ENCODE data around the gene RAB7A.

The RAB7A gene

GRCh38 chr3:128726023-128727016 lies at the start of gene RAB7A:
Gene RAB7A, plus strand, starts transcription at chr3:128726183. Its CDS starts 69,185 bp downstream, at chr3:128795368.
- peak; percentile 98 for DNase-seq

DNA sequence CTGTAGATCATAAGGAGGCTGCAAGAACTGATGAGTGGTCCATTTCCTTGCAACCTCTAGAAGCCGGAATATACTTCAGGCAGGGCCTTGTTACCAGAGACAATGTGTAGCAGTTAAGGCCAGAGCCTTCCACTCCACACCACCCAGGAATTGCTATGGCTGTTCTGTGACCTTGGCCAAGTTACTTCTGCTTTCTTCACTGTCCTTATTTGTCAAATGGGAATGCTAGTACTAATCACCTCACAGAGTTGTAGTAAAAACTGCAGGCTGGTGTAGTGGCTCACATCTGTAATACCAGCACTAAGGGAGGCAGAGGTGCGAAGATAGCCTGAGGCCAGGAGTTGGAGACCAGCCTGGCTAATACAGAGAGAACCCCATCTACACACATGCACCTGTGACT lies 46.6 kb upstream of the RAB7A start:
- no peak for DNase-seq

- DNase-seq = peak; percentile 97
Measured at GRCh38 chr3:128680603-128681368, 45.2 kb upstream of the RAB7A start.

DNA sequence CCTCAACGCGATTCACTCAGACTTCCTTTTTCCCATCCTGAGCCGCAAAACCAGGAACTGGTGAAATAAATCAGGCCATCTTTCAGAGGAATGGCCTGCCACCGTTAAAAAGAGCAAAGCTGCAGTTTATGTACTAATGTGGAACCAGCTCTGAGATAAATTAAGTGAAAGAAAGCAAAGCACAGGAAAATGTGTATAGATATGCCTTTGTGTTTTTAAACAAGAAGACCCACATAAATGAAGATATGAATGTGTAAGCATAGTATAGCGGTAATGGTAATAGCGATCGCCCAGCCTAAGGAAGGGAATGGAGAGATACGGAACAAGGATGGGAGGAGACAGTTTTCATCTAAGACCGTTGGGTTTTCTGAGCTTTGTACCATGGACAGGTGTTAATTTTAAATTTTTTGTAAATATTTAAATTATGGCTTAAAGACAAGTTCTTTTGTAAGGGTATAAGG lies 44.6 kb upstream of the RAB7A start:
- DNase-seq = no peak

- no peak for DNase-seq
Measured at GRCh38 chr3:128683957-128684356, 42.0 kb upstream of the RAB7A start.

DNA sequence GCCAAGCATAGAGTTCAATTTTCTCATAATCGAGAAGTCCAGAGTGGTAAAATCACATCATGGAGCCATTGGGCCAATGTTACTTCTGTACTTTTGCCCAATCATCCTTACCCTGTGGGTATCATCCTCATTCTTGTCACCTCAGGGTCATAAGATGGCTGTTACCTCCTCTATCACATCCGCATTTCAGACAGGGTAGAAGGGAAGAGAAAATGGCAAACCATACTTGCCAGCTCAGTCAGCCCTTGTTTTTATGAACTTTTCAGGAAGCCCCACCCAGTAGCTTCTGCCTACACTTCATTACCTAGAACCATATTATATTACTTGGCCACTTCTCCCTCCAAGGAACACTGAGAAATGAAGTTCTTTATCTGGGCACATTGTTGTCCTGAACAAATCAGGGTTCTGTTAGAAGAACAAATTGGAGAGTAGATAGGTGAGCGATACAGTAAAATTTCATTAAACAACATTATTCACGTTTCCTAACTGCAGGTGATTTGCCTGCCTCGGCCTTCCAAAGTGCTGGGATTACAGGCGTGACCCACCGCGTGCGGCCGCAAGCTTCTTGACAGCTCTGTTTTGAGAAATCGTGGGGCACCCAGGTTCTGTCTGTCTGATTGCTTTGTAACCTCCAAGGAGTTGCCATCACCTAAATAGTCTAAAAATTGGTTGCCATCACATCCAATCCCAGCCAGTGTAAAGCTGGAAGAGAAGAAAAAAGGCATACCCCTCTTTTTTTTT lies 40.8 kb upstream of the RAB7A start:
- no peak for DNase-seq

GRCh38 chr3:128686465-128686864 lies 39.5 kb upstream of the RAB7A start:
- no peak for DNase-seq

DNA sequence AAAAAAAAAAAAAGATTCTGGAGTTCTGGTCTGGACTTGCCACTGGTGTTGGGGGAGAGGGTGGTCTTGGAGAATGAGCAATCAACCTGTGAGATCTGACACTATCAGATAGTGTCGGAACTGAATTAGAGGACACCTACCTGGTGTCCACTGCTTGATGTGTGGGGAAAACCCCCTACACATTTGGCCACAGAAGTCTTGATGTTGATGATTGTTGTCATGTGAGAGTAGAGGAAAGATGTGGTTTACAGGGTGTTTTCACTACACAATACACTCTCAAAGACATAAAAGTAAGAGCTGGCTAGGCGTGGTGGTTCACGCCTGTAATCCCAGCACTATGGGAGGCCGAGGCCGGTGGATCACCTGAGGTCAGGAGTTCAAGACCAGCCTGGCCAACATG lies 36.9 kb upstream of the RAB7A start:
- DNase-seq = no peak

- DNase-seq = no peak
Measured at GRCh38 chr3:128693696-128694095, 32.3 kb upstream of the RAB7A start.

GRCh38 chr3:128697341-128697740 lies 28.6 kb upstream of the RAB7A start:
- no peak for DNase-seq

GRCh38 chr3:128698211-128699047 lies 27.6 kb upstream of the RAB7A start:
- DNase-seq = peak; percentile 16

DNA sequence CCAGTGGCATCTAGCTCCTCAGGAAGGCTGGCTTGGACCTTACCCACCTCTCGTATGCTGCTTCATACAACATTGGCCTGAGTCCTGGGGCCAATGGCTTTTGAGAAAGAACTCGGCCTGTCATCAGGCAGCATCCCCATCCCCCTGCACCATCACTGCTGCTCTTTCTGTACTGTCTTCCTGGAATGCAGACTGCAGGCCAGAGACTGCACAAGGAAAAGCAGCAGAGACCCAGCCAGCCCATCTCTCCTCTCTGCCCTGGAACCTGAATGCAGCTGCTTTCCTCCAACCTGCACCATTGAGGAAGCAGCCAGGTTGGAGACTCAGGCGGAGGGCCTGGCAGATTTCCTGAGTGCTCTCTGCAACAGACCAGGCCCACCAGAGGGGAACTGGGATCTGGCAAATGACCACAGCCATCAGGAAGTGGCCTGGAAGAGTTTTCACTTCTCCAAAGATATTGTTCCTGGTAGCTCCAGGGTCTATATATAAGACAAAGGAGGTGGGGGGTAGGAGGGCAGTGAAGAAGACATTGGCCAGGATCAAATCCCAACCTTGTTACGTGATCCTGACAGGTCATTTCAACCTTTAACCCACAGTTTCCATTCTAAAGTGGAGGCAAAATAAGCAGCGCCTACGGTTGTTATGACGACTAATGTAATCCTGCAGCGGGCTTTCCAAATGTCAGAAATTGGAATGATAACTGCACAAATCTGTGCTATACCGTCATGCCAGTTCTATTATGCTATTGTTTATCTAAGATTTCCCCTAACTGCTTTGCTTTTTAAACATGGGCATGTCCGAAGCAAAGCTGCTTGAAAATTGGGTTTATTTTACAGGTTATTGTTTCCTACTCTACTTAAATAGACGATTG lies 24.4 kb upstream of the RAB7A start:
- no peak for DNase-seq

- DNase-seq = no peak
Measured at GRCh38 chr3:128702391-128702790, 23.6 kb upstream of the RAB7A start.

DNA sequence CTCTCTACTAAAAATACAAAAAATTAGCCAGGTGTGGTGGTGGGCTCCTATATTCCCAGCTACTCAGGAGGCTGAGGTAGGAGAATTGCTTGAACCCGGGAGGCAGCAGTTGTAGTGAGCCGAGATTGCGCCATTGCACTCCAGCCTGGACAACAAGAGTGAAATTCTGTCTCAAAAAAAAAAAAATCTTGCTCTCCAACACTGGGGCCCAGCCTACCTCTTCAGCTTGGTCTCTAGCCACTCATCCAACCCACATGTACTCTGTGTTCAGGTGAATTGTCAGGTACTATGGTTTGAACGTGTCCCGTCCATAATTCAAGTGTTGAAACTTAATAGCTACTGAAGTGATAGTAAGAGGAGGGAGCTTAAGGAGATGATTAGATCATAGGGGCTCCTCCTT lies 22.4 kb upstream of the RAB7A start:
- DNase-seq = no peak

- DNase-seq = no peak
Measured at GRCh38 chr3:128706086-128706615, 19.8 kb upstream of the RAB7A start.

DNA sequence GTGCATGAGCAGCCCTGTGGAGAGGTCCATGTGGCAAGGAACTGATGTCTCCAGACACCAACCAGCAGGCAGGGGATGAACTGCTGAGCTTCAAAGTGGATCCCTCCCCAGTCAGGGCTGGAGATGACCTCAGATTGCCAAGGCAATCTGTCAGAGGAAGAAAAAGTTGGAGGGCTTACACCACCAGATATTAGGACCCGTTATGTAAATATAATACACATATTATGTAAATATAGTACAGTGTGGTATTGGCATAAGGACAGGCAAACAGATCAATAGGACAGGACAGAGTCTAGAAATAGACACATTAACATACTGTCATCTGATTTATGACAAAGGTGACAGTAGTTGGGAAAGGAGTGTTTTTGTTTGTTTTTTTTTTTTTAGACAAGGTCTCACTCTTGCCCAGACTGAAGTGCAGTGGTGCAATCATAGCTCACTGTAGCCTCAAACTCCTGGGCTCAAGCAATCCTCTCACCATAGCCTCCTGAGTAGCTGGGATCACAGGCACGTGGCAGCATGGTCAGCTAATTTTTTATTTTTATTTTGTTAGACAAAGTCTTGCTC lies 18.0 kb upstream of the RAB7A start:
- no peak for DNase-seq

DNA sequence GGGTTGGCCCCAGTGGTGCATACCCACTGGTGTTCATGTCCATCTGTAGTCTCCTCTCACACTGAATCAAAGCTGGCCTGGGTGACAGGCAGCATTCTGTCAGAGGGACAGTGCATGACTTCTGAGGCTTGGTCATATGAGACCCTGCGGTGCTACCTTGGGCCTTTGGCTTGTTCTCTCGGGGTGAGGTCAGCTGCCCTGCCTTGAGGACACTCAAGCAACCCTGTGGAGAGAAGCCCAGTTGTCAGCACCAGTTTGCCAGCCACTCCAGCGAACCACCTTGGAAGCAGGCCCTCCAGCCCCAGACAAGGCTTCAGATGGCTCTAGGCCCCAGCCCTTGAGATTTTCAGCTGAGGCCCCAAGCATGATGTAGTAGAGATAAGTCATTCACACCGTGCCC lies 16.9 kb upstream of the RAB7A start:
- no peak for DNase-seq

GRCh38 chr3:128709506-128710210 lies 16.3 kb upstream of the RAB7A start:
- no peak for DNase-seq

DNA sequence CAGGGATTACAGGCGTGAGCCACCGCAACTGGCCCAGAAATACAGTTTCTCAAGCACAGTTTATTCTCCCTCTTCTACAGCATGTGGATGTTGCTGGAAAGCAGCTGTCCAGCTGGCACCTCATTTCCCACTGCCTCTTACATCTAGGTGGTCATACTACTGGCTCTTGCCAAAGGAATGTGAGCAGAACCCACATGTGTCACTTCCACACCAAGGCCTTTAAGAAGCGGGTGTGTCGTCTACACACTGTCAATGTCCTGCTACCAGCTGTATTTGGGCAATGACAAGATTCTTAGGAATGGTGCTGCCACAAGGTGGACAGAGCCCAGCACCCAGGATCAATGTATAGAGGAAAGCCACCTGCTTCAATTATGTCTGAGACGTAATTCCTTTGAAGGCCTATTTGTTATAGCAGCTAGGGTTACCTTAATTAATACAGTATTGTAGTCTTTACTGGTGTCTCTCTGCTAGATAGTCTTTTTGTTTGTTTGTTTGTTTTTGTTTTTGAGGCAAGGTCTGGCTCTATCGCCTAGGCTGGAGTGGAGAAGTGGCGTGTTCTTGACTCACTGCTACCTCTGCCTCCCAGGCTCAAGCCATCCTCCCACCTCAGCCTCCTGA lies 15.1 kb upstream of the RAB7A start:
- DNase-seq = no peak

Data from stimulated activated CD4-positive, alpha-beta T cell treated with anti-CD3 and anti-CD28 coated beads, Interleukin-1b, Interleukin-23, amount 100 ng/mL, for 48 hours (primary cell).